HepG2 (cell line): ENCODE data around the gene GALNT12. TPM values are rescaled to one million over a fixed set of nuclear protein-coding genes. Genes with fewer than 3 reads are reported as not detected.

Experiments
- ATAC-seq: fragments of 200-7000 bp; cut with Tn5 transposase; 3 replicates; pipeline ENCODE4 v1.9.1; 2020; ENCODE audit warnings: mild to moderate bottlenecking, moderate library complexity
- BruUV-seq: library from RNA; stranded (reverse); fragments of 400-500 nt; replicated peaks from 2 replicates; lab custom pipeline; 2021; lab: Mats Ljungman, UMichigan
- CTCF ChIA-PET: fragments of 300-600 bp; formaldehyde crosslinking; extraction: SDS; loops from one replicate; lab custom pipeline; 2021; ENCODE audit warnings: low total read pairs, inconsistent platforms, low intra/inter-chr PET ratio; lab: Yijun Ruan, JAX
- POLR2A ChIA-PET: fragments of 350-600 bp; sonication (Branson Sonifier 250); formaldehyde crosslinking; loops from one replicate; lab custom pipeline; 2020; ENCODE audit warnings: antibody characterized with exemption, inconsistent platforms; lab: Yijun Ruan, JAX
- DNase-seq: peaks from one replicate; pipeline ENCODE4 v3.0.0-alpha.2; 2015; ENCODE audit warnings: low spot score
- FAIRE-seq: peaks from 3 replicates; lab custom pipeline; 2011; peaks lifted over from hg19 to GRCh38; lab: Jason Lieb, UNC
- H2AFZ ChIP-seq: one replicate; pipeline ENCODE4 v1.6.1; 2011; ENCODE audit warnings: low read length, inconsistent platforms
- H3K27ac ChIP-seq: fragments of 300-600 bp; 3 replicates; pipeline ENCODE4 v1.8.0; 2011; ENCODE audit warnings: mixed run types, mild to moderate bottlenecking, mixed read lengths, low read length, inconsistent platforms; ENCODE audit not compliant: insufficient read depth; ENCODE audit errors: extremely low read length
- H3K27me3 ChIP-seq, 2 experiments: fragments of 200-600 bp in 1 of 2; 2 replicates in 1 of 2; 3 replicates in 1 of 2; pipeline versions ENCODE4 v1.6.0 to v1.8.0; 2011; ENCODE audit warnings: low read length in 2 of 2, mild to moderate bottlenecking in 2 of 2, moderate library complexity in 2 of 2, inconsistent platforms in 1 of 2; ENCODE audit not compliant: insufficient read depth in 2 of 2, control insufficient read depth in 1 of 2
- H3K36me3 ChIP-seq, 2 experiments: fragments of 200-600 bp in 1 of 2; replicated peaks in 1 of 2; 2 replicates in 1 of 2; 3 replicates in 1 of 2; pipeline versions ENCODE4 v1.5.1 to v1.8.0; 2011; ENCODE audit warnings: low read length in 2 of 2, inconsistent platforms in 1 of 2; ENCODE audit not compliant: insufficient read depth in 2 of 2, control insufficient read depth in 1 of 2
- H3K4me1 ChIP-seq: 2 replicates; pipeline ENCODE4 v1.5.1; 2012; ENCODE audit warnings: low read length, inconsistent platforms; ENCODE audit not compliant: insufficient read depth
- H3K4me2 ChIP-seq: 2 replicates; pipeline ENCODE4 v1.6.0; 2011; ENCODE audit warnings: low read depth, low read length, inconsistent platforms
- H3K4me3 ChIP-seq, 3 experiments: fragments of 200-600 bp in 1 of 3; sonication (generic), shearing (Covaris generic) in 1 of 3; replicated peaks in 1 of 3; 2 replicates each; pipeline ENCODE4 v1.5.1; 2011 to 2016; ENCODE audit warnings: low read length in 3 of 3, inconsistent platforms in 2 of 3, low read depth in 2 of 3, mild to moderate bottlenecking in 2 of 3, control low read depth in 1 of 3, mixed read lengths in 1 of 3; ENCODE audit not compliant: insufficient read depth in 1 of 3
- H3K79me2 ChIP-seq: one replicate; pipeline ENCODE4 v1.6.1; 2011; ENCODE audit warnings: low read length, inconsistent platforms; ENCODE audit not compliant: insufficient read depth
- H3K9ac ChIP-seq: 2 replicates; pipeline ENCODE4 v1.6.0; 2011; ENCODE audit warnings: mild to moderate bottlenecking, low read depth, low read length, inconsistent platforms; ENCODE audit not compliant: insufficient read depth
- H3K9me3 ChIP-seq: 2 replicates; pipeline ENCODE4 v1.5.1; 2012; ENCODE audit warnings: mild to moderate bottlenecking, low read length
- H4K20me1 ChIP-seq: 2 replicates; pipeline ENCODE4 v1.6.0; 2011; ENCODE audit warnings: inconsistent platforms, mild to moderate bottlenecking, low read length, moderate library complexity; ENCODE audit not compliant: insufficient read depth
- ARNTL ChIP-seq: sonication (generic); formaldehyde crosslinking; IDR thresholded peaks from 2 replicates; pipeline ENCODE4 v1.4.0; 2020; ENCODE audit warnings: mild to moderate bottlenecking, missing genetic modification reagents
- ATF7 ChIP-seq, 2 experiments: fragments of 450-650 bp in 1 of 2; sonication (generic) in 1 of 2; formaldehyde crosslinking in 1 of 2; IDR thresholded peaks; 2 replicates each; pipeline versions ENCODE4 v1.4.0 to v1.6.1; 2016 to 2020; ENCODE audit warnings: antibody characterized with exemption in 1 of 2, mild to moderate bottlenecking in 1 of 2, missing genetic modification reagents in 1 of 2
- CHCHD3 ChIP-seq: sonication (generic); formaldehyde crosslinking; IDR thresholded peaks from 2 replicates; pipeline ENCODE4 v1.8.0; 2022; ENCODE audit warnings: mild to moderate bottlenecking, missing genetic modification reagents, moderate library complexity
- EEA1 ChIP-seq: sonication (generic); formaldehyde crosslinking; IDR thresholded peaks from 2 replicates; pipeline ENCODE4 v1.5.1; 2020; ENCODE audit warnings: mild to moderate bottlenecking, missing genetic modification reagents, borderline replicate concordance
- ETV6 ChIP-seq: sonication (generic); formaldehyde crosslinking; conservative IDR thresholded peaks from 2 replicates; pipeline ENCODE4 v1.4.0; 2020; ENCODE audit warnings: missing genetic modification reagents
- GABPA ChIP-seq, 2 experiments: IDR thresholded peaks; 2 replicates each; pipeline ENCODE4 v1.6.1; 2011 to 2016; ENCODE audit warnings: low read depth in 2 of 2, low read length in 1 of 2, missing biosample characterization in 1 of 2, missing genetic modification characterization in 1 of 2
- GTF2F1 ChIP-seq: fragments of 150-350 bp; IDR thresholded peaks from 2 replicates; pipeline ENCODE4 v1.6.1; 2014; ENCODE audit warnings: low read length
- HNRNPH1 ChIP-seq: fragments of 200-400 bp; formaldehyde crosslinking; optimal IDR thresholded peaks from 2 replicates; pipeline ENCODE3; 2017; ENCODE audit warnings: mild to moderate bottlenecking, low read depth, low read length
- HOXD1 ChIP-seq: sonication (generic); formaldehyde crosslinking; IDR thresholded peaks from 2 replicates; pipeline ENCODE4 v1.5.0; 2020; ENCODE audit warnings: missing genetic modification reagents
- KDM3A ChIP-seq: IDR thresholded peaks from 2 replicates; pipeline ENCODE4 v1.6.1; 2018; ENCODE audit warnings: low read depth, missing compliant biosample characterization
- TCF7 ChIP-seq: sonication (generic); IDR thresholded peaks from 2 replicates; pipeline ENCODE4 v1.6.1; 2016; ENCODE audit warnings: antibody characterized with exemption, low read depth
- TOPORS ChIP-seq: sonication (generic); formaldehyde crosslinking; IDR thresholded peaks from 2 replicates; pipeline ENCODE4 v1.8.0; 2023; ENCODE audit warnings: mild to moderate bottlenecking, missing genetic modification reagents
- ZKSCAN1 ChIP-seq: fragments of 150-350 bp; IDR thresholded peaks from 2 replicates; pipeline ENCODE4 v1.6.1; 2014; ENCODE audit warnings: low read length
- ZNF10 ChIP-seq: sonication (generic); formaldehyde crosslinking; IDR thresholded peaks from 2 replicates; pipeline ENCODE4 v1.4.0; 2020; ENCODE audit warnings: mild to moderate bottlenecking, low read depth, missing genetic modification reagents, borderline replicate concordance
- ZNF260 ChIP-seq: sonication (generic); formaldehyde crosslinking; IDR thresholded peaks from 2 replicates; pipeline ENCODE4 v1.4.0; 2020; ENCODE audit warnings: missing genetic modification reagents, low read depth, mild to moderate bottlenecking, borderline replicate concordance
- ZNF460 ChIP-seq: sonication (generic); formaldehyde crosslinking; IDR thresholded peaks from 2 replicates; pipeline ENCODE4 v1.5.1; 2020; ENCODE audit warnings: missing genetic modification reagents, mild to moderate bottlenecking, borderline replicate concordance
- ZNF703 ChIP-seq: sonication (generic); formaldehyde crosslinking; IDR thresholded peaks from 2 replicates; pipeline ENCODE4 v1.5.1; 2020; ENCODE audit warnings: missing genetic modification reagents, mild to moderate bottlenecking, moderate library complexity, borderline replicate concordance
- ZSCAN30 ChIP-seq: sonication (generic); formaldehyde crosslinking; IDR thresholded peaks from 2 replicates; pipeline ENCODE4 v1.5.0; 2020; ENCODE audit warnings: mild to moderate bottlenecking, missing genetic modification reagents
- WGBS: methylation state at CpG from one replicate; pipeline ENCODE4 v1.1.6; 2017; ENCODE audit warnings: low lambda C conversion rate; 5-methylcytosine and 5-hydroxymethylcytosine counted together
- in situ Hi-C: cut with HindIII; loops from 2 replicates; pipeline ENCODE4 v1.10.0; 2017; ENCODE audit warnings: low pct_unique_long_range_greater_than_20kb; ENCODE audit not compliant: extremely low pct_ligation_motif_present
- intact Hi-C: fragments of 100-400 bp; cut with micrococcal nuclease; formaldehyde crosslinking; loops from one replicate; pipeline ENCODE4 v1.10.0; 2022; ENCODE audit not compliant: unreplicated experiment
- polyA plus RNA-seq, 8 experiments: library from polyadenylated mRNA; depleted of rRNA in 3 of 8; stranded (reverse) in 7 of 8; unstranded in 1 of 8; fragments of >200 nt; fragmentation: Illumina TruSeq in 4 of 8; extraction: Trizol in 4 of 8; gene quantifications; 2 replicates each; pipeline versions ENCODE4 v1.2.1 to v1.2.3, GENCODE V29; 2011 to 2016; ENCODE audit warnings: low read depth in 4 of 8, missing spikeins in 1 of 8, mixed read lengths in 1 of 8; ENCODE audit not compliant: insufficient read depth in 1 of 8
- total RNA-seq, 5 experiments: library from RNA; depleted of rRNA; stranded (reverse); fragments of >200 nt; fragmentation: Illumina TruSeq; extraction: Trizol; gene quantifications; 2 replicates each; pipeline ENCODE4 v1.2.3, GENCODE V29; 2016; ENCODE audit warnings: low read depth in 1 of 5
- TF ChIP-seq, protein P1 (sequence below): sonication (generic); formaldehyde crosslinking; IDR thresholded peaks from 2 replicates; pipeline ENCODE4 v1.8.1; 2023; ENCODE audit warnings: mild to moderate bottlenecking, missing genetic modification reagents
- TF ChIP-seq, protein P2 (sequence below): sonication (generic); formaldehyde crosslinking; IDR thresholded peaks from 2 replicates; pipeline ENCODE4 v1.8.0; 2022; ENCODE audit warnings: missing genetic modification reagents, mild to moderate bottlenecking, inconsistent platforms, borderline replicate concordance

GALNT12 gene
- total and polyA plus RNA-seq, 2 of the 13 experiments (the other 11 are each of a cell fraction or from before 2014, with no cell fraction given): 0.07 TPM; not detected in 1

DNA sequence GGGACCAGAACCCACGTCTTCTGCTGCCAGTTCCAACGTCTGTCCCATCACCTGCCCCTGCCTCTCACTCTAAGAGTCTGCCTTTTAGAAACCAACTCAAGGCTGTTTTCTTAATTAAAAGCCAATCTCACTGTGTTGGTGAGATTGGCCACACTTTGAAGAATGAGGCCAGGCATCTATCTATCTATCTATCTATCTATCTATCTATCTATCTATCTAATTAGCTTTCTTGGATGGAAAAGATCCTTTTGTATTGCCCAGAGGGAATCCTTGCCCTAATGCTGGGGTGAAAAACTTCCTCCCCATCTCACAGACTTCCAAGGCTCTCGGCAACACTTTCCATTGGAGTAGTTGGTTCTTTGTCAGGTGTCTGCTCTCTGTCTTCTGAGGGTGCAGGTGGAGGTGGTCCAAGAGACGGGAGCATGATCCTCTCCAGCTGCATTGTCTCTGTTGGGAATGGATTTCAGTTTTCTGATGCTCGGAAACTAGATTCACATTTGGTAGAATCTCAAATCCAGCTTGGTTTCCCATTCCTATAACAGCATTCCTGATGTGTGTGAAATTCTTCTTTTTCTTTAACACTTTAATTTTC is 57.9 kb downstream of the GALNT12 start (continued):
- TF ChIP-seq GABPA (IDR thresholded peaks at IDR 0.05; ENCODE audit: low read depth, low read length) (no peak), GABPA (CRISPR knock-in tag; IDR thresholded peaks at IDR 0.05; ENCODE audit: low read depth) (no peak), HOXD1 (CRISPR knock-in tag) (no peak), ZKSCAN1 (no peak), HNRNPH1 (no peak), TCF7 (no peak), ZNF703 (CRISPR knock-in tag) (no peak)

DNA sequence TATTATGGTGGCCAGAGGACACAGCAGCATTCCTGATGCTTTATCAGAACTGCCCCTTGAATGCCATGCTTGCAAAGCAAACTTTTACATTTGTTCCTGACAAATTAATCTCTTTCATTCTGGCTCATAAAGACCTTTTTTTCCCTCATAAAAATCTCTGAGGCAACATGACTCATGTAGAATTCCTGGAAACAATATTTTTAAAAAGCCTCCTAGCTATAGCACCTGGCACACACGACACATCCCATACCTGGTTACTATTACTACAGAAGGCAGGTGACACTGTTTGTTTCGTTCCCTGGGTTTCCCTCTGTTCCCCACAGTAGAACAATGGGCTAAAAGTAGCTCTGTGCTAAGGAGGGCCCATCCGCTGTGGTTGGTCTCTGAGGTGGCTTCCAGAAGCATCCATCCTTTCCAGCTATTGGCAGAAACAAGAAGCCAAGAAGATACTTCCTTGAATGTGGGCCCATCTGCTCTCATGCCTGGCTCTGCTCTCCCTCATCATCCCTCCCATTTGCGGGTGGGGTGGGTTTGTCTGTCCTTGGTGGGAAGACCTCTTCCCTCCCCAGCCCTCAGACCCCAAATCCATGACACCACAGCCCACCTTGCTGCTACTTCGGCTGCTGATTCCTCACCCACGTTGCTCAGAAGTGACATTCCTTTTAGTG is 59.1 kb downstream of the GALNT12 start:
- 13% methylated on average over 6 of the region's 6 CpGs for WGBS
- ChIA-PET POLR2A (no interaction called here), CTCF (no interaction called here)
- in situ Hi-C loops: no loop called here
- Histone ChIP-seq H3K4me2 (no peak overlapping the region), H3K9me3 (no peaks in the 10 kb centered on the region), H3K36me3 (no peaks in the 10 kb centered on the region), H3K79me2 (no peaks in the 10 kb centered on the region), H3K4me1 (no peaks in the 10 kb centered on the region), H3K27ac (no peak overlapping the region), H3K9ac (no peak overlapping the region), H4K20me1 (no peaks in the 10 kb centered on the region), H3K27me3 (peaks cover 2 to 5% of the 10 kb centered on the region in 2 experiments; a peak in 4 of 5 replicates), H3K4me3 (no peak overlapping the region), H2AFZ (no peak overlapping the region)
- ATAC-seq (no peak), DNase-seq (no peak), FAIRE-seq (no peak)
- no TSS peak for BruUV-seq
- intact Hi-C loops: no loop called here
- TF ChIP-seq ARNTL (no peak), EEA1 (CRISPR knock-in tag) (no peak), ATF7 (IDR thresholded peaks at IDR 0.05) (no peak), ATF7 (CRISPR knock-in tag; IDR thresholded peaks at IDR 0.05) (no peak), ZNF260 (no peak), ZNF10 (no peak), ZNF460 (CRISPR knock-in tag) (no peak), TOPORS (CRISPR knock-in tag) (no peak), TCF7 (no peak), ETV6 (CRISPR knock-in tag) (no peak), KDM3A (no peak), ZSCAN30 (CRISPR knock-in tag) (no peak), GTF2F1 (no peak), CHCHD3 (CRISPR knock-in tag) (no peak)
- TF ChIP-seq, protein P1, sequence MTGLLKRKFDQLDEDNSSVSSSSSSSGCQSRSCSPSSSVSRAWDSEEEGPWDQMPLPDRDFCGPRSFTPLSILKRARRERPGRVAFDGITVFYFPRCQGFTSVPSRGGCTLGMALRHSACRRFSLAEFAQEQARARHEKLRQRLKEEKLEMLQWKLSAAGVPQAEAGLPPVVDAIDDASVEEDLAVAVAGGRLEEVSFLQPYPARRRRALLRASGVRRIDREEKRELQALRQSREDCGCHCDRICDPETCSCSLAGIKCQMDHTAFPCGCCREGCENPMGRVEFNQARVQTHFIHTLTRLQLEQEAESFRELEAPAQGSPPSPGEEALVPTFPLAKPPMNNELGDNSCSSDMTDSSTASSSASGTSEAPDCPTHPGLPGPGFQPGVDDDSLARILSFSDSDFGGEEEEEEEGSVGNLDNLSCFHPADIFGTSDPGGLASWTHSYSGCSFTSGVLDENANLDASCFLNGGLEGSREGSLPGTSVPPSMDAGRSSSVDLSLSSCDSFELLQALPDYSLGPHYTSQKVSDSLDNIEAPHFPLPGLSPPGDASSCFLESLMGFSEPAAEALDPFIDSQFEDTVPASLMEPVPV (CRISPR knock-in tag): no peak
- TF ChIP-seq, protein P2, sequence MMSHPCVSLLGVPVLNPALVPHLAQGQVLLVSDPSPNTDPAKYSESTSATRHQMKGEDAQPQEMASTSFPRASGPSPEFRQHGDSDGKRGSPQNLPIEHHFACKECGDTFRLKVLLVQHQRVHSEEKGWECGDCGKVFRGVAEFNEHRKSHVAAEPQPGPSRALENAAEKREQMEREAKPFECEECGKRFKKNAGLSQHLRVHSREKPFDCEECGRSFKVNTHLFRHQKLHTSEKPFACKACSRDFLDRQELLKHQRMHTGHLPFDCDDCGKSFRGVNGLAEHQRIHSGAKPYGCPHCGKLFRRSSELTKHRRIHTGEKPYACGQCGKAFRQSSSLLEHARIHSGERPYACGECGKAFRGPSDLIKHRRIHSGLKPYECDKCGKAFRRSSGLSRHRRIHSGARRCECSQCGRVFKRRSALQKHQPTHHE (CRISPR knock-in tag): no peak
